ENCODE results near the gene CKAP5.

CKAP5 gene

GRCh38 chr11:46890665-46891064, 44.6 kb upstream of the CKAP5 start:
- Histone ChIP-seq H3F3A (ENCODE audit: low read depth) (no peaks in the 10 kb centered on the region), H3K4me1 (ENCODE audit: insufficient read depth, low read length, poor library complexity, severe bottlenecking) (no peaks in the 10 kb centered on the region), H3K9ac (ENCODE audit: low read depth, low read length, poor library complexity, severe bottlenecking) (no peak overlapping the region), H3K9me3 (ENCODE audit: insufficient read depth, low read depth, low read length) (no peaks in the 10 kb centered on the region), H3K36me3 (ENCODE audit: insufficient read depth, low read length) (no peaks in the 10 kb centered on the region; the same call in 1 of the 2 replicates), H3K4me2 (ENCODE audit: low read depth, low read length, poor library complexity, severe bottlenecking) (no peak overlapping the region), H4K20me1 (ENCODE audit: insufficient read depth, low read length, poor library complexity, severe bottlenecking) (no peaks in the 10 kb centered on the region), H3K4me3 (ENCODE audit: low read length, poor library complexity, severe bottlenecking) (no peak overlapping the region), H2AFZ (ENCODE audit: low read length) (no peak overlapping the region), H3K9me2 (replicated peaks; ENCODE audit: low read depth, low read length) (no peaks in the 10 kb centered on the region), H3K27me3 (ENCODE audit: insufficient read depth, low read length, poor library complexity, severe bottlenecking) (no peaks in the 10 kb centered on the region), H3K79me2 (ENCODE audit: insufficient read depth, low read length) (no peaks in the 10 kb centered on the region)
- TF ChIP-seq EZH2phosphoT487 (IDR thresholded peaks at IDR 0.05; ENCODE audit: borderline replicate concordance) (no peak), CTCF (conservative IDR thresholded peaks at IDR 0.05; ENCODE audit: low read length) (no peak)

- Histone ChIP-seq H3K4me2 (ENCODE audit: low read depth, low read length, poor library complexity, severe bottlenecking) (no peak overlapping the region), H3K4me1 (ENCODE audit: insufficient read depth, low read length, poor library complexity, severe bottlenecking) (no peaks in the 10 kb centered on the region), H4K20me1 (ENCODE audit: insufficient read depth, low read length, poor library complexity, severe bottlenecking) (no peaks in the 10 kb centered on the region), H3K9me3 (ENCODE audit: insufficient read depth, low read depth, low read length) (no peaks in the 10 kb centered on the region), H3K9me2 (replicated peaks; ENCODE audit: low read depth, low read length) (no peaks in the 10 kb centered on the region), H3K27me3 (ENCODE audit: insufficient read depth, low read length, poor library complexity, severe bottlenecking) (no peaks in the 10 kb centered on the region), H3K9ac (ENCODE audit: low read depth, low read length, poor library complexity, severe bottlenecking) (no peak overlapping the region), H3K79me2 (ENCODE audit: insufficient read depth, low read length) (no peaks in the 10 kb centered on the region), H3K4me3 (ENCODE audit: low read length, poor library complexity, severe bottlenecking) (no peak overlapping the region), H3F3A (ENCODE audit: low read depth) (no peaks in the 10 kb centered on the region), H3K36me3 (ENCODE audit: insufficient read depth, low read length) (no peaks in the 10 kb centered on the region; the same call in 1 of the 2 replicates), H2AFZ (ENCODE audit: low read length) (peak overlapping the region; percentile 25; the same call in 1 of the 2 replicates)
- TF ChIP-seq EZH2phosphoT487 (IDR thresholded peaks at IDR 0.05; ENCODE audit: borderline replicate concordance) (no peak), CTCF (conservative IDR thresholded peaks at IDR 0.05; ENCODE audit: low read length) (peak; percentile 92)
These were observed 43.8 kb upstream of the CKAP5 start for GRCh38 chr11:46889689-46890475.

GRCh38 chr11:46889251-46889650, 43.2 kb upstream of the CKAP5 start:
- Histone ChIP-seq H3K9me2 (replicated peaks; ENCODE audit: low read depth, low read length) (no peaks in the 10 kb centered on the region), H3K79me2 (ENCODE audit: insufficient read depth, low read length) (no peaks in the 10 kb centered on the region), H3K36me3 (ENCODE audit: insufficient read depth, low read length) (no peaks in the 10 kb centered on the region; the same call in 1 of the 2 replicates), H3K4me1 (ENCODE audit: insufficient read depth, low read length, poor library complexity, severe bottlenecking) (no peaks in the 10 kb centered on the region), H3F3A (ENCODE audit: low read depth) (no peaks in the 10 kb centered on the region), H3K9ac (ENCODE audit: low read depth, low read length, poor library complexity, severe bottlenecking) (no peak overlapping the region), H3K4me3 (ENCODE audit: low read length, poor library complexity, severe bottlenecking) (no peak overlapping the region), H3K4me2 (ENCODE audit: low read depth, low read length, poor library complexity, severe bottlenecking) (no peak overlapping the region), H3K27me3 (ENCODE audit: insufficient read depth, low read length, poor library complexity, severe bottlenecking) (no peaks in the 10 kb centered on the region), H2AFZ (ENCODE audit: low read length) (no peak overlapping the region), H4K20me1 (ENCODE audit: insufficient read depth, low read length, poor library complexity, severe bottlenecking) (no peaks in the 10 kb centered on the region), H3K9me3 (ENCODE audit: insufficient read depth, low read depth, low read length) (no peaks in the 10 kb centered on the region)
- TF ChIP-seq EZH2phosphoT487 (IDR thresholded peaks at IDR 0.05; ENCODE audit: borderline replicate concordance) (no peak), CTCF (conservative IDR thresholded peaks at IDR 0.05; ENCODE audit: low read length) (no peak)

Measured in Loucy (cell line).